CD14-positive monocyte (primary cell): ENCODE measurements around the gene KRT73. TPM values are rescaled to one million over a fixed set of nuclear protein-coding genes. Genes with fewer than 3 reads are reported as not detected.

Experiments used
- DNase-seq, 3 donors: peaks; one replicate each; pipeline ENCODE4 v3.0.0-alpha.2; 2011 to 2022
- H2AFZ ChIP-seq: 2 replicates; pipeline ENCODE4 v1.6.0; 2012; ENCODE audit warnings: mild to moderate bottlenecking, low read depth, low read length, inconsistent platforms; ENCODE audit not compliant: insufficient read depth, poor library complexity, severe bottlenecking
- H3K27ac ChIP-seq, 2 donors: 1 replicate in 1 of 2; 2 replicates in 1 of 2; pipeline ENCODE4 v1.5.1; 2012 to 2013; ENCODE audit warnings: low read length in 2 of 2, control low read depth in 1 of 2, inconsistent platforms in 1 of 2, low read depth in 1 of 2, mild to moderate bottlenecking in 1 of 2
- H3K27me3 ChIP-seq, 2 donors: one replicate each; pipeline versions ENCODE4 v1.6.0 to v1.6.1; 2011 to 2013; ENCODE audit warnings: low read length in 2 of 2; ENCODE audit not compliant: control insufficient read depth in 2 of 2, insufficient read depth in 2 of 2
- H3K36me3 ChIP-seq, 2 donors: replicated peaks in 1 of 2; 1 replicate in 1 of 2; 2 replicates in 1 of 2; pipeline versions ENCODE4 v1.5.1 to v1.6.1; 2012 to 2013; ENCODE audit warnings: low read length in 2 of 2, control low read depth in 1 of 2, inconsistent platforms in 1 of 2, mild to moderate bottlenecking in 1 of 2; ENCODE audit not compliant: insufficient read depth in 2 of 2, control insufficient read depth in 1 of 2
- H3K4me1 ChIP-seq, 2 donors: 1 replicate in 1 of 2; 2 replicates in 1 of 2; pipeline versions ENCODE4 v1.5.1 to v1.6.1; 2012 to 2013; ENCODE audit warnings: low read length in 2 of 2, control low read depth in 1 of 2, inconsistent platforms in 1 of 2, mild to moderate bottlenecking in 1 of 2, moderate library complexity in 1 of 2; ENCODE audit not compliant: insufficient read depth in 2 of 2, control insufficient read depth in 1 of 2
- H3K4me2 ChIP-seq: replicated peaks from 2 replicates; pipeline ENCODE3; 2012; ENCODE audit warnings: low read length, moderate library complexity, mild to moderate bottlenecking; ENCODE audit not compliant: poor library complexity, severe bottlenecking; ENCODE audit errors: extremely low read depth
- H3K4me3 ChIP-seq, 3 experiments: fragments of 200-600 bp in 1 of 3; sonication (generic) in 1 of 3; replicated peaks in 1 of 3; 1 replicate in 2 of 3; 2 replicates in 1 of 3; pipeline ENCODE4 v1.5.1; 2011 to 2013; ENCODE audit warnings: low read length in 3 of 3, mild to moderate bottlenecking in 3 of 3, control low read depth in 2 of 3, low read depth in 2 of 3, inconsistent platforms in 1 of 3, moderate library complexity in 1 of 3
- H3K79me2 ChIP-seq: 2 replicates; pipeline ENCODE4 v1.6.0; 2012; ENCODE audit warnings: mild to moderate bottlenecking, control low read depth, inconsistent platforms, low read length, moderate library complexity; ENCODE audit not compliant: insufficient read depth
- H3K9ac ChIP-seq: 2 replicates; pipeline ENCODE4 v1.6.0; 2017; ENCODE audit warnings: low read length, mild to moderate bottlenecking; ENCODE audit not compliant: insufficient read depth, poor library complexity, severe bottlenecking
- H3K9me3 ChIP-seq, 2 donors: replicated peaks in 1 of 2; 1 replicate in 1 of 2; 2 replicates in 1 of 2; pipeline versions ENCODE4 v1.5.1 to v1.6.1; 2012 to 2013; ENCODE audit warnings: low read length in 2 of 2, control low read depth in 1 of 2; ENCODE audit not compliant: control insufficient read depth in 1 of 2, insufficient read depth in 1 of 2
- H4K20me1 ChIP-seq: 2 replicates; pipeline ENCODE4 v1.6.0; 2012; ENCODE audit warnings: mild to moderate bottlenecking, low read length, control low read depth, moderate library complexity; ENCODE audit not compliant: insufficient read depth
- H3K27ac Mint-ChIP-seq, 7 donors: one replicate each; pipeline ENCODE4 v1.8.0; 2020; ENCODE audit warnings: mild to moderate bottlenecking in 7 of 7, mixed read lengths in 7 of 7, moderate library complexity in 6 of 7, inconsistent platforms in 2 of 7
- H3K27me3 Mint-ChIP-seq, 3 donors: one replicate each; pipeline ENCODE4 v1.8.0; 2021 to 2022; ENCODE audit warnings: low read depth in 3 of 3, mild to moderate bottlenecking in 3 of 3, mixed read lengths in 3 of 3, moderate library complexity in 3 of 3, inconsistent platforms in 1 of 3
- H3K36me3 Mint-ChIP-seq, 2 donors: one replicate each; pipeline ENCODE4 v1.8.0; 2020; ENCODE audit warnings: mixed read lengths in 2 of 2, inconsistent platforms in 1 of 2, mild to moderate bottlenecking in 1 of 2
- H3K4me1 Mint-ChIP-seq: one replicate; pipeline ENCODE4 v1.8.0; 2020; ENCODE audit warnings: mild to moderate bottlenecking, mixed read lengths
- H3K4me3 Mint-ChIP-seq, 2 donors: one replicate each; pipeline ENCODE4 v1.8.0; 2020; ENCODE audit warnings: mild to moderate bottlenecking in 2 of 2, mixed read lengths in 2 of 2, moderate library complexity in 1 of 2
- H3K9me3 Mint-ChIP-seq, 7 donors: one replicate each; pipeline ENCODE4 v1.8.0; 2020 to 2022; ENCODE audit warnings: mixed read lengths in 7 of 7, mild to moderate bottlenecking in 6 of 7, moderate library complexity in 6 of 7, inconsistent platforms in 2 of 7
- WGBS: methylation state at CpG from one replicate; pipeline ENCODE4 v1.1.5; 2013; ENCODE audit warnings: missing lambda C conversion rate; ENCODE audit not compliant: insufficient coverage; 5-methylcytosine and 5-hydroxymethylcytosine counted together
- intact Hi-C, 2 donors: fragments of 100-400 bp; cut with micrococcal nuclease; formaldehyde crosslinking; loops; one replicate each; pipeline versions ENCODE4 v1.15.0 to v1.15.1; 2023
- polyA plus RNA-seq, 3 donors: library from polyadenylated mRNA; depleted of rRNA in 1 of 3; unstranded in 2 of 3; stranded (reverse) in 1 of 3; fragments of 300-500 nt in 2 of 3; fragments of >200 nt in 1 of 3; fragmentation: Illumina TruSeq in 2 of 3; gene quantifications; 1 replicate in 2 of 3; 2 replicates in 1 of 3; pipeline ENCODE4 v1.2.3, GENCODE V29; 2012 to 2021
- TF ChIP-seq, protein P1 (sequence below): fragments of 200-600 bp; IDR thresholded peaks from one replicate; pipeline ENCODE4 v1.8.0; 2022; ENCODE audit warnings: antibody characterized with exemption, mild to moderate bottlenecking

The KRT73 gene
- polyA plus RNA-seq, 3 donors: not detected

DNA sequence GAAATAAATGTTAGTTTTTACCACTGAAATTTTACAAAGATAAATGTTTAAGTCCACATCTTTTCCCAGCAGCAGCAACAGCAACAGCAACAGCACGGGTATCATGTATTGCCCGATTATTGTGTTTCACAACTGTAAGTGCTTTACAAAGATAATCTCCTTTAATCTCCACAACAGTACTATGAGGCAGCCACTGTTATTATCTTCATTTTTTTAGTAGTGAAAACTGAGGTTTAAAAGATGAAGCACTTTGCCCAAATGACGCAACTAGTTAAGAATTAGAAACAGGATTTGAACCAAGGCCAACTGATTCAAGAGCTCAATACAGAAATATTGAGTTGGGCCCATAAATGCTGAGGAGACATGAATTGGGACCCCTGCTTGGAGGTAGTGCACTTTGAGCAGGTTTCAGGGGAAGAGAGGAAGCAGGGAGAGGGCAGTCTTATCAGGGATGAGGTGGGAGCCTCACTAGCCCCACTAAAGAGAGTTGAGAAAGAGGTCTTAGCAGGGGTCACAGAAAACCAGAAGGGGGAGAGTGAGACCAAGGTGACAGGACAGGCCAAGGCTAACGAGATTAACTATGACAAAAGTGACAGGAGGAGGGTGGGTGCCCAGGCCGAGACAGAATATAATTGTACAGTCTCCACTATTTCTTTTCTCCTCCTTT is 18.4 kb upstream of the KRT73 start:
- DNase-seq: no peak
- no peaks in the 10 kb centered on the region for H3K36me3 ChIP-seq
- TF ChIP-seq, protein P1, sequence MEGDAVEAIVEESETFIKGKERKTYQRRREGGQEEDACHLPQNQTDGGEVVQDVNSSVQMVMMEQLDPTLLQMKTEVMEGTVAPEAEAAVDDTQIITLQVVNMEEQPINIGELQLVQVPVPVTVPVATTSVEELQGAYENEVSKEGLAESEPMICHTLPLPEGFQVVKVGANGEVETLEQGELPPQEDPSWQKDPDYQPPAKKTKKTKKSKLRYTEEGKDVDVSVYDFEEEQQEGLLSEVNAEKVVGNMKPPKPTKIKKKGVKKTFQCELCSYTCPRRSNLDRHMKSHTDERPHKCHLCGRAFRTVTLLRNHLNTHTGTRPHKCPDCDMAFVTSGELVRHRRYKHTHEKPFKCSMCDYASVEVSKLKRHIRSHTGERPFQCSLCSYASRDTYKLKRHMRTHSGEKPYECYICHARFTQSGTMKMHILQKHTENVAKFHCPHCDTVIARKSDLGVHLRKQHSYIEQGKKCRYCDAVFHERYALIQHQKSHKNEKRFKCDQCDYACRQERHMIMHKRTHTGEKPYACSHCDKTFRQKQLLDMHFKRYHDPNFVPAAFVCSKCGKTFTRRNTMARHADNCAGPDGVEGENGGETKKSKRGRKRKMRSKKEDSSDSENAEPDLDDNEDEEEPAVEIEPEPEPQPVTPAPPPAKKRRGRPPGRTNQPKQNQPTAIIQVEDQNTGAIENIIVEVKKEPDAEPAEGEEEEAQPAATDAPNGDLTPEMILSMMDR: no peak
- peaks cover 5% of the 10 kb centered on the region for H3K4me1 Mint-ChIP-seq
- intact Hi-C loops: no loop called here
- peak overlapping the region in 1 of 7 donors; percentile 37 for H3K27ac Mint-ChIP-seq
- H3K27me3 Mint-ChIP-seq: peaks cover 0 to 6% (median 2%) of the 10 kb centered on the region in 3 donors
- no peaks in the 10 kb centered on the region for H3K36me3 Mint-ChIP-seq
- no peaks in the 10 kb centered on the region for H3K79me2 ChIP-seq
- 75% methylated on average over 1 of the region's 5 CpGs for WGBS
- no peak overlapping the region for H3K4me2 ChIP-seq
- H3K27me3 ChIP-seq: no peaks in the 10 kb centered on the region
- H3K9me3 ChIP-seq: no peaks in the 10 kb centered on the region
- H3K27ac ChIP-seq: no peak overlapping the region
- no peak overlapping the region for H3K4me3 ChIP-seq
- H4K20me1 ChIP-seq: no peaks in the 10 kb centered on the region
- no peaks in the 10 kb centered on the region for H3K9me3 Mint-ChIP-seq
- no peak overlapping the region for H3K4me3 Mint-ChIP-seq
- no peak overlapping the region for H3K9ac ChIP-seq
- no peak overlapping the region for H2AFZ ChIP-seq
- H3K4me1 ChIP-seq: peaks cover 0 to 8% of the 10 kb centered on the region in 2 donors

DNA sequence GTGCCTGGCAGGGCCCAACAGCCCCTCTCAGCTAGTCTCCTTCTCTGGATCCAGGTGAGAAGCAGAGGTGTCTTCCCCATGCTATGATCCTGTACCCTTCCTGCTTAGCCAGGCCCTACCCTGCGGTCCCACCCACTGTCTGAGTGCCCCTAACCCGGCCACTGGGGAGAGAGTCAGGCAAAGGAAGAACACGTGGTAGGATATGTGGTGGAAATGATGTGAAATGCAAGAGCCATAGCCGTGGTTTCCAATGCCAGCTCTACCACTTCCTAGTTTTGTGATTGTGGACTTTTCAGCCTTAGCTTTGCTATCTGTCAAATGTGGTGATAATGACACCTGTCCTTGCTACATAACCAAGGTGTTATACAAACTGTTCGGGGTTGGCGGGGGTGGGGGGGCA is 17.8 kb upstream of the KRT73 start:
- Histone ChIP-seq H3K4me2 (no peak overlapping the region), H3K4me1 (peaks cover 0 to 8% of the 10 kb centered on the region in 2 donors), H3K9me3 (no peaks in the 10 kb centered on the region), H3K27me3 (no peaks in the 10 kb centered on the region), H3K4me3 (no peak overlapping the region), H3K79me2 (no peaks in the 10 kb centered on the region), H4K20me1 (no peaks in the 10 kb centered on the region), H3K36me3 (no peaks in the 10 kb centered on the region), H3K9ac (no peak overlapping the region), H2AFZ (no peak overlapping the region), H3K27ac (no peak overlapping the region)
- TF ChIP-seq, protein P1: no peak
- intact Hi-C loops: no loop called here
- Mint-ChIP-seq H3K4me1 (peaks cover 5% of the 10 kb centered on the region), H3K4me3 (no peak overlapping the region), H3K27me3 (peaks cover 0 to 5% (median 2%) of the 10 kb centered on the region in 3 donors), H3K9me3 (no peaks in the 10 kb centered on the region), H3K27ac (no peak overlapping the region), H3K36me3 (no peaks in the 10 kb centered on the region)
- WGBS: 0% methylated on average over 1 of the region's 6 CpGs
- DNase-seq: no peak
